GM23338 (cell line): ENCODE results near the gene FGF3. TPM values are rescaled to one million over a fixed set of nuclear protein-coding genes. Genes with fewer than 3 reads are reported as not detected.

Experiments
- ATAC-seq: fragments of 200-7000 bp; cut with Tn5 transposase; 3 replicates; pipeline ENCODE4 v1.9.1; 2020
- DNase-seq: peaks from one replicate; pipeline ENCODE4 v3.0.0-alpha.2; 2015; ENCODE audit warnings: low spot score
- H2AFZ ChIP-seq: fragments of 200-600 bp; sonication (generic); 2 replicates; pipeline ENCODE4 v1.8.0; 2016; ENCODE audit warnings: antibody characterized with exemption, mild to moderate bottlenecking, moderate library complexity
- H3F3A ChIP-seq: fragments of 200-600 bp; sonication (generic); replicated peaks from 2 replicates; pipeline ENCODE4 v1.8.0; 2017; ENCODE audit warnings: antibody characterized with exemption, mixed run types, low read depth
- H3K27ac ChIP-seq: fragments of 200-600 bp; sonication (generic); 2 replicates; pipeline ENCODE4 v1.6.1; 2016; ENCODE audit warnings: low read depth
- H3K27me3 ChIP-seq: fragments of 200-600 bp; sonication (generic); 2 replicates; pipeline ENCODE4 v1.8.0; 2016; ENCODE audit warnings: mild to moderate bottlenecking, mixed run types, moderate library complexity; ENCODE audit not compliant: insufficient read depth
- H3K36me3 ChIP-seq: fragments of 200-600 bp; sonication (generic); 2 replicates; pipeline ENCODE4 v1.8.0; 2016; ENCODE audit warnings: mild to moderate bottlenecking; ENCODE audit not compliant: insufficient read depth
- H3K4me1 ChIP-seq: fragments of 200-600 bp; sonication (generic); 2 replicates; pipeline ENCODE4 v1.8.0; 2016; ENCODE audit warnings: mild to moderate bottlenecking, moderate library complexity; ENCODE audit not compliant: insufficient read depth
- H3K4me2 ChIP-seq: fragments of 200-600 bp; sonication (generic); 2 replicates; pipeline ENCODE4 v1.7.1; 2017; ENCODE audit warnings: mixed run types
- H3K4me3 ChIP-seq: fragments of 200-600 bp; sonication (generic); 2 replicates; pipeline ENCODE4 v1.6.1; 2016; ENCODE audit warnings: mixed run types
- H3K79me2 ChIP-seq: fragments of 200-600 bp; sonication (generic); replicated peaks from 2 replicates; pipeline ENCODE4 v1.8.0; 2017; ENCODE audit warnings: mild to moderate bottlenecking; ENCODE audit not compliant: insufficient read depth
- H3K9me2 ChIP-seq: fragments of 200-600 bp; sonication (generic); 2 replicates; pipeline ENCODE4 v1.8.0; 2017; ENCODE audit not compliant: insufficient read depth
- H4K20me1 ChIP-seq: fragments of 200-600 bp; sonication (generic); replicated peaks from 2 replicates; pipeline ENCODE4 v1.8.0; 2017; ENCODE audit warnings: mild to moderate bottlenecking; ENCODE audit not compliant: insufficient read depth
- H3K27ac Mint-ChIP-seq: 2 replicates; pipeline ENCODE4 v1.8.0; 2020; ENCODE audit warnings: inconsistent platforms, mild to moderate bottlenecking, moderate library complexity, mixed read lengths
- H3K27me3 Mint-ChIP-seq: 3 replicates; pipeline ENCODE4 v1.8.0; 2022; ENCODE audit warnings: low read depth, mild to moderate bottlenecking, moderate library complexity, mixed read lengths, inconsistent platforms; ENCODE audit not compliant: insufficient read depth, poor library complexity
- H3K36me3 Mint-ChIP-seq: 3 replicates; pipeline ENCODE4 v1.8.0; 2021; ENCODE audit warnings: low read depth, mild to moderate bottlenecking, inconsistent platforms, moderate library complexity, mixed read lengths
- H3K4me1 Mint-ChIP-seq: 3 replicates; pipeline ENCODE4 v1.8.0; 2020; ENCODE audit warnings: mild to moderate bottlenecking, inconsistent platforms, mixed read lengths
- H3K4me3 Mint-ChIP-seq: 3 replicates; pipeline ENCODE4 v1.8.0; 2021; ENCODE audit warnings: moderate library complexity, mild to moderate bottlenecking, inconsistent platforms, mixed read lengths
- H3K9me3 Mint-ChIP-seq: 3 replicates; pipeline ENCODE4 v1.8.0; 2020; ENCODE audit warnings: moderate library complexity, mild to moderate bottlenecking, inconsistent platforms, mixed read lengths
- CTCF ChIP-seq, 2 experiments: fragments of 200-600 bp in 1 of 2; sonication (generic) in 1 of 2; conservative IDR thresholded peaks; 2 replicates each; pipeline versions ENCODE4 v1.5.1 to v1.6.1; 2016 to 2017; ENCODE audit warnings: antibody characterized with exemption in 2 of 2, low read depth in 2 of 2, mild to moderate bottlenecking in 2 of 2, moderate library complexity in 1 of 2
- EZH2 ChIP-seq: fragments of 200-600 bp; sonication (generic); IDR thresholded peaks from one replicate; pipeline ENCODE4 v1.8.0; 2017; ENCODE audit warnings: antibody characterized with exemption, mild to moderate bottlenecking, low read depth; ENCODE audit not compliant: unreplicated experiment
- EZH2phosphoT487 ChIP-seq: fragments of 200-600 bp; sonication (generic); IDR thresholded peaks from one replicate; pipeline ENCODE4 v1.8.1; 2018; ENCODE audit warnings: antibody characterized with exemption; ENCODE audit not compliant: unreplicated experiment
- NANOG ChIP-seq: IDR thresholded peaks from 2 replicates; pipeline ENCODE4 v1.6.1; 2016; ENCODE audit warnings: antibody characterized with exemption, borderline replicate concordance
- REST ChIP-seq: IDR thresholded peaks from one replicate; pipeline ENCODE4 v1.6.1; 2018; ENCODE audit warnings: antibody characterized with exemption; ENCODE audit not compliant: unreplicated experiment
- STAT1 ChIP-seq: IDR thresholded peaks from one replicate; pipeline ENCODE4 v1.6.1; 2016; ENCODE audit warnings: antibody characterized with exemption; ENCODE audit not compliant: unreplicated experiment
- ZNF114 ChIP-seq: fragments of 250-450 bp; sonication (Bioruptor Pico); IDR thresholded peaks from 2 replicates; pipeline ENCODE4 v1.5.0; 2020; ENCODE audit warnings: mild to moderate bottlenecking, moderate library complexity
- ZNF462 ChIP-seq: fragments of 250-450 bp; sonication (Bioruptor Pico); IDR thresholded peaks from 2 replicates; pipeline ENCODE4 v1.5.0; 2020; ENCODE audit warnings: mild to moderate bottlenecking, moderate library complexity
- long read RNA-seq: library from polyadenylated mRNA; unstranded; transcript quantifications from one replicate; pipeline ENCODE4 v2.0.0, GENCODE V29; 2020; ENCODE audit not compliant: unreplicated experiment
- polyA plus RNA-seq: library from polyadenylated mRNA; unstranded; fragments of >200 nt; fragmentation: Nextera tagmentation; extraction: Ambion mirVana; gene quantifications from 2 replicates; pipeline ENCODE4 v1.2.1, GENCODE V29; 2016
- total RNA-seq: library from RNA; depleted of rRNA; stranded (reverse); fragments of >200 nt; shearing (Covaris generic); gene quantifications from 2 replicates; pipeline ENCODE4 v1.2.3, GENCODE V29; 2014; rRNA removed

FGF3 gene
- total RNA-seq: 1.2 TPM in 1 of 2 replicates, not detected in the other
- polyA plus RNA-seq: not detected in 2 replicates
- long read RNA-seq: 0 reads

GRCh38 chr11:69818603-69819441 is at the start of gene FGF3:
Gene FGF3 (minus strand): TSS chr11:69819416. CDS start chr11:69818933, 483 bp downstream.
- peaks cover 78% of the 10 kb centered on the region for H3K27me3 ChIP-seq
- H3F3A ChIP-seq: no peaks in the 10 kb centered on the region
- TF ChIP-seq REST: no peak
- TF ChIP-seq EZH2phosphoT487: peak; percentile 73
- TF ChIP-seq EZH2: peak; percentile 92
- no peak for TF ChIP-seq NANOG
- H3K4me1 ChIP-seq: peaks cover 8% of the 10 kb centered on the region; the same call in 1 of the 2 replicates
- H3K9me3 Mint-ChIP-seq: peaks cover 2% of the 10 kb centered on the region; the same call in 2 of the 3 replicates
- no peaks in the 10 kb centered on the region for H3K9me2 ChIP-seq
- peak within 1 kb of the TSS; percentile 56 for H3K4me3 Mint-ChIP-seq
- peaks cover 79% of the 10 kb centered on the region for H3K27me3 Mint-ChIP-seq
- H3K27ac Mint-ChIP-seq: no peak within 1 kb of the TSS
- H3K4me3 ChIP-seq: peak within 1 kb of the TSS; percentile 57
- ATAC-seq (peak; percentile 30), DNase-seq (peak; percentile 44)
- H3K36me3 Mint-ChIP-seq: no peaks in the 10 kb centered on the region; the same call in 2 of the 3 replicates
- H3K79me2 ChIP-seq: no peaks in the 10 kb centered on the region
- H3K36me3 ChIP-seq: no peaks in the 10 kb centered on the region
- no peaks in the 10 kb centered on the region for H4K20me1 ChIP-seq
- H3K27ac ChIP-seq: no peak within 1 kb of the TSS
- H3K4me1 Mint-ChIP-seq: peaks cover 4% of the 10 kb centered on the region
- H3K4me2 ChIP-seq: peak within 1 kb of the TSS; percentile 82
- H2AFZ ChIP-seq: peak within 1 kb of the TSS; percentile 59

- H3K36me3 ChIP-seq: no peaks in the 10 kb centered on the region
- peak overlapping the region; percentile 91 for H2AFZ ChIP-seq
- no peak overlapping the region for H3K4me2 ChIP-seq
- TF ChIP-seq STAT1: no peak
- no peak for TF ChIP-seq CTCF (conservative IDR thresholded peaks at IDR 0.05; ENCODE audit: low read depth in 2 of 2)
- no peak for TF ChIP-seq ZNF462
- no peak for TF ChIP-seq NANOG
- no peak for TF ChIP-seq ZNF114 (CRISPR knock-in tag)
These were observed 49.7 kb upstream of the FGF3 start for GRCh38 chr11:69868871-69869270.

More at GRCh38 chr11:69868871-69869270, 49.7 kb upstream of the FGF3 start:
- Histone ChIP-seq H3K27ac (no peak overlapping the region), H3K9me2 (no peaks in the 10 kb centered on the region), H3F3A (0 out of 2 replicates have a peak, but pooled peaks cover 2% of the 10 kb centered on the region), H3K4me3 (no peak overlapping the region), H3K79me2 (no peaks in the 10 kb centered on the region), H3K27me3 (no peaks in the 10 kb centered on the region), H4K20me1 (no peaks in the 10 kb centered on the region), H3K4me1 (no peaks in the 10 kb centered on the region; the same call in 1 of the 2 replicates)
- Mint-ChIP-seq H3K27me3 (peaks cover 7% of the 10 kb centered on the region), H3K36me3 (no peaks in the 10 kb centered on the region; the same call in 2 of the 3 replicates), H3K4me1 (peaks cover 23% of the 10 kb centered on the region), H3K9me3 (peaks cover 11% of the 10 kb centered on the region), H3K4me3 (no peak overlapping the region; the same call in 2 of the 3 replicates), H3K27ac (no peak overlapping the region)
- ATAC-seq (no peak), DNase-seq (no peak)
